Transverse colon (tissue), 4 donors: ENCODE data around the gene SNX8. TPM values are rescaled to one million over a fixed set of nuclear protein-coding genes. Genes with fewer than 3 reads are reported as not detected.

Experiments
- DNase-seq: peaks from one replicate; pipeline ENCODE4 v3.0.0-alpha.2; 2019
- H3K27ac ChIP-seq, 4 donors: fragments of 200-600 bp; sonication (generic); 2 replicates each; pipeline ENCODE4 v1.5.1; 2016 to 2018; ENCODE audit warnings: inconsistent platforms in 4 of 4
- H3K27me3 ChIP-seq: fragments of 200-600 bp; sonication (generic); 2 replicates; pipeline ENCODE4 v1.5.1; 2017; ENCODE audit warnings: inconsistent platforms
- H3K36me3 ChIP-seq, 4 donors: fragments of 200-600 bp; sonication (generic); 2 replicates each; pipeline ENCODE4 v1.5.1; 2017 to 2019; ENCODE audit warnings: inconsistent platforms in 4 of 4
- H3K4me1 ChIP-seq, 4 donors: fragments of 200-600 bp; sonication (generic); 2 replicates each; pipeline ENCODE4 v1.5.1; 2017 to 2020; ENCODE audit warnings: inconsistent platforms in 4 of 4
- H3K4me3 ChIP-seq, 4 donors: fragments of 200-600 bp; sonication (generic); 1 replicate in 1 of 4; 2 replicates in 3 of 4; pipeline versions ENCODE4 v1.5.1 to v1.6.1; 2017 to 2019; ENCODE audit warnings: inconsistent platforms in 4 of 4
- H3K9me3 ChIP-seq, 2 donors: fragments of 200-600 bp; sonication (generic); 2 replicates each; pipeline ENCODE4 v1.5.1; 2017 to 2019; ENCODE audit warnings: inconsistent platforms in 2 of 2
- CTCF ChIP-seq, 5 experiments: fragments of 200-600 bp in 3 of 5; fragments of 450-650 bp in 2 of 5; sonication (generic) in 3 of 5; IDR thresholded peaks; 1 replicate in 2 of 5; 2 replicates in 3 of 5; pipeline ENCODE4 v1.5.1; 2016 to 2017; ENCODE audit warnings: antibody characterized with exemption in 5 of 5, inconsistent platforms in 3 of 5, mild to moderate bottlenecking in 2 of 5, moderate library complexity in 1 of 5
- EP300 ChIP-seq: sonication (generic); formaldehyde crosslinking; IDR thresholded peaks from one replicate; pipeline ENCODE4 v1.6.1; 2017; ENCODE audit warnings: antibody characterized with exemption, low read depth
- POLR2A ChIP-seq: fragments of 450-650 bp; IDR thresholded peaks from one replicate; pipeline ENCODE4 v1.6.1; 2016; ENCODE audit warnings: antibody characterized with exemption, mild to moderate bottlenecking, moderate library complexity
- POLR2AphosphoS5 ChIP-seq, 3 donors: sonication (generic); formaldehyde crosslinking; IDR thresholded peaks; one replicate each; pipeline ENCODE4 v1.6.1; 2016; ENCODE audit warnings: antibody characterized with exemption in 3 of 3
- WGBS, 2 donors: methylation state at CpG; one replicate each; pipeline ENCODE4 v1.1.5; 2018; ENCODE audit warnings: low coverage in 1 of 2; 5-methylcytosine and 5-hydroxymethylcytosine counted together
- in situ Hi-C, 4 donors: fragments of 200-750 bp; cut with MboI; loops; one replicate each; pipeline versions ENCODE4 v1.15.0 to v1.15.1; 2017; ENCODE audit warnings: low sequenced_read_pairs in 3 of 4, low pct_ligation_motif_present in 1 of 4, low pct_unique_long_range_greater_than_20kb in 1 of 4
- intact Hi-C: fragments of 100-400 bp; cut with DNase I; formaldehyde crosslinking; loops from one replicate; pipeline ENCODE4 v1.15.1; 2023; ENCODE audit warnings: low total_unique reads
- total RNA-seq, 4 donors: library from RNA; depleted of rRNA; stranded (reverse); fragments of >200 nt; gene quantifications; one replicate each; pipeline ENCODE4 v1.1.0, GENCODE V29; 2016

The SNX8 gene
- total RNA-seq, 4 donors from 2014 or later, result 3.8 to 27.3 (median 9.2) TPM

GRCh38 chr7:2220030-2220429 is 94.2 kb downstream of the SNX8 start:
- in situ Hi-C loops (loop anchor here in 3 of 4 donors (25.0 kb wide), 2 partner anchors 558 to 633 kb away; partner anchors contain the start of gene ELFN1 (in 2 of the 3)), intact Hi-C loops (no loop called here)
- no peak for TF ChIP-seq POLR2AphosphoS5 (IDR thresholded peaks at IDR 0.05)
- H3K4me3 ChIP-seq, result no peak overlapping the region
- no peaks in the 10 kb centered on the region for H3K27me3 ChIP-seq
- H3K9me3 ChIP-seq, result no peaks in the 10 kb centered on the region
- H3K27ac ChIP-seq, result no peak overlapping the region
- H3K4me1 ChIP-seq, result no peaks in the 10 kb centered on the region
- no peak for DNase-seq
- 92 to 100% methylated on average over 5 to 19 of the region's 19 CpGs for WGBS, 2 donors
- H3K36me3 ChIP-seq, result peaks cover 0 to 20% (median 8%) of the 10 kb centered on the region in 4 donors

- 95% methylated on average over 8 of the region's 8 CpGs; no CpG with 5 or more reads in 1 of the 2 donors for WGBS, 2 donors
- intact Hi-C loops (no loop called here), in situ Hi-C loops (loop anchor here in 3 of 4 donors (25.0 kb wide), 2 partner anchors 557 to 632 kb away; partner anchors contain the start of gene ELFN1 (in 2 of the 3))
- no peak for DNase-seq
- H3K36me3 ChIP-seq, result peaks cover 0 to 20% (median 8%) of the 10 kb centered on the region in 4 donors
- no peaks in the 10 kb centered on the region for H3K4me1 ChIP-seq
- H3K27ac ChIP-seq, result no peak overlapping the region
- H3K9me3 ChIP-seq, result no peaks in the 10 kb centered on the region
- H3K4me3 ChIP-seq, result no peak overlapping the region
- TF ChIP-seq POLR2AphosphoS5 (IDR thresholded peaks at IDR 0.05) (no peak), POLR2A (no peak), EP300 (no peak), CTCF (IDR thresholded peaks at IDR 0.05) (no peak)
- H3K27me3 ChIP-seq, result no peaks in the 10 kb centered on the region
Measured at GRCh38 chr7:2219606-2220005, 94.6 kb downstream of the SNX8 start.

- WGBS, 2 donors, result 94 to 97% methylated on average over 5 to 15 of the region's 15 CpGs
- H3K36me3 ChIP-seq, result peaks cover 0 to 20% (median 8%) of the 10 kb centered on the region in 4 donors
- H3K27ac ChIP-seq, result no peak overlapping the region
- DNase-seq, result no peak
- intact Hi-C loops, result no loop called here
- TF ChIP-seq POLR2AphosphoS5 (IDR thresholded peaks at IDR 0.05), result no peak
- TF ChIP-seq CTCF (IDR thresholded peaks at IDR 0.05), result no peak
- H3K9me3 ChIP-seq, result no peaks in the 10 kb centered on the region
- H3K4me1 ChIP-seq, result no peaks in the 10 kb centered on the region
- H3K4me3 ChIP-seq, result no peak overlapping the region
- in situ Hi-C loops, result loop anchor here in 3 of 4 donors (25.0 kb wide), 2 partner anchors 557 to 632 kb away; partner anchors contain the start of gene ELFN1 (in 2 of the 3)
- H3K27me3 ChIP-seq, result no peaks in the 10 kb centered on the region
Measured at GRCh38 chr7:2219136-2219535, 95.1 kb downstream of the SNX8 start.

- 90% methylated on average over 9 of the region's 9 CpGs; no CpG with 5 or more reads in 1 of the 2 donors for WGBS, 2 donors
- TF ChIP-seq POLR2AphosphoS5 (IDR thresholded peaks at IDR 0.05) (no peak), EP300 (no peak), CTCF (IDR thresholded peaks at IDR 0.05) (no peak), POLR2A (no peak)
- Histone ChIP-seq H3K9me3 (no peaks in the 10 kb centered on the region), H3K36me3 (peaks cover 0 to 20% (median 8%) of the 10 kb centered on the region in 4 donors), H3K4me3 (no peak overlapping the region), H3K4me1 (no peaks in the 10 kb centered on the region), H3K27ac (no peak overlapping the region), H3K27me3 (no peaks in the 10 kb centered on the region)
- intact Hi-C loops (no loop called here), in situ Hi-C loops (loop anchor here in 3 of 4 donors (25.0 kb wide), 2 partner anchors 556 to 631 kb away; partner anchors contain the start of gene ELFN1 (in 2 of the 3))
- no peak for DNase-seq
Measured at GRCh38 chr7:2218444-2218785, 95.8 kb downstream of the SNX8 start.
